Peyer's patch (tissue), 4 donors: ENCODE measurements around the gene ELF5.

ENCODE experiments used
- POLR2A ChIP-seq, 2 donors: fragments of 450-650 bp; IDR thresholded peaks; one replicate each; pipeline ENCODE4 v1.5.1; 2017; ENCODE audit warnings: antibody characterized with exemption in 2 of 2, mild to moderate bottlenecking in 2 of 2, moderate library complexity in 2 of 2
- TF ChIP-seq, protein P1 (sequence below), 6 experiments: fragments of 450-650 bp in 4 of 6; fragments of 200-600 bp in 2 of 6; sonication (generic) in 1 of 6; IDR thresholded peaks; one replicate each; pipeline ENCODE4 v1.5.1; 2017 to 2019; ENCODE audit warnings: antibody characterized with exemption in 6 of 6, mild to moderate bottlenecking in 3 of 6, moderate library complexity in 1 of 6

DNA sequence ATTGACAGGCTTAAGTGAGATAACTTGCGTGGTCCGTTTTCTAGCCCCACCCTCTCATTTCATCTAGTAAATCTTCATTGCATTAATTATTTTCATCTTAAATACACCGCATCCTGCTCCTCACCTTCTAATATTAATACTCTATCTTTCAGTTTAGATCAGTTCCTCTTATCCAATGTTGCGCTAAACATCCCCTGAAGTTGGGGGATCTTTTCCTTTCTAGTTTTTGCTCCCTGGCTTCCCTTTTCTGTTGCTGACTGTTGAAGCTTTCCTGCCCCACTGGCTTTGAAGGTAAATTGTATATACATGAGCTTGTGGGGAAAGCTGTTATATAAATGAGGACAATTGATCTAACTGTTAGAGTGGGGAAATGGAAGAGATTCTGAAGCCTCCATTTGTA is 67.6 kb downstream of the ELF5 start:
- no peak for TF ChIP-seq POLR2A (IDR thresholded peaks at IDR 0.05)
- TF ChIP-seq, protein P1, sequence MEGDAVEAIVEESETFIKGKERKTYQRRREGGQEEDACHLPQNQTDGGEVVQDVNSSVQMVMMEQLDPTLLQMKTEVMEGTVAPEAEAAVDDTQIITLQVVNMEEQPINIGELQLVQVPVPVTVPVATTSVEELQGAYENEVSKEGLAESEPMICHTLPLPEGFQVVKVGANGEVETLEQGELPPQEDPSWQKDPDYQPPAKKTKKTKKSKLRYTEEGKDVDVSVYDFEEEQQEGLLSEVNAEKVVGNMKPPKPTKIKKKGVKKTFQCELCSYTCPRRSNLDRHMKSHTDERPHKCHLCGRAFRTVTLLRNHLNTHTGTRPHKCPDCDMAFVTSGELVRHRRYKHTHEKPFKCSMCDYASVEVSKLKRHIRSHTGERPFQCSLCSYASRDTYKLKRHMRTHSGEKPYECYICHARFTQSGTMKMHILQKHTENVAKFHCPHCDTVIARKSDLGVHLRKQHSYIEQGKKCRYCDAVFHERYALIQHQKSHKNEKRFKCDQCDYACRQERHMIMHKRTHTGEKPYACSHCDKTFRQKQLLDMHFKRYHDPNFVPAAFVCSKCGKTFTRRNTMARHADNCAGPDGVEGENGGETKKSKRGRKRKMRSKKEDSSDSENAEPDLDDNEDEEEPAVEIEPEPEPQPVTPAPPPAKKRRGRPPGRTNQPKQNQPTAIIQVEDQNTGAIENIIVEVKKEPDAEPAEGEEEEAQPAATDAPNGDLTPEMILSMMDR (IDR thresholded peaks at IDR 0.05) = no peak
